HepG2 (cell line): ENCODE results near the gene PEPD. TPM values are rescaled to one million over a fixed set of nuclear protein-coding genes. Genes with fewer than 3 reads are reported as not detected.

Experiments used
- ATAC-seq: fragments of 200-7000 bp; cut with Tn5 transposase; 3 replicates; pipeline ENCODE4 v1.9.1; 2020; ENCODE audit warnings: mild to moderate bottlenecking, moderate library complexity
- BruUV-seq: library from RNA; stranded (reverse); fragments of 400-500 nt; replicated peaks from 2 replicates; lab custom pipeline; 2021; lab: Mats Ljungman, UMichigan
- CTCF ChIA-PET: fragments of 300-600 bp; formaldehyde crosslinking; extraction: SDS; loops from one replicate; lab custom pipeline; 2021; ENCODE audit warnings: low total read pairs, inconsistent platforms, low intra/inter-chr PET ratio; lab: Yijun Ruan, JAX
- POLR2A ChIA-PET: fragments of 350-600 bp; sonication (Branson Sonifier 250); formaldehyde crosslinking; loops from one replicate; lab custom pipeline; 2020; ENCODE audit warnings: antibody characterized with exemption, inconsistent platforms; lab: Yijun Ruan, JAX
- DNase-seq: peaks from one replicate; pipeline ENCODE4 v3.0.0-alpha.2; 2015; ENCODE audit warnings: low spot score
- FAIRE-seq: peaks from 3 replicates; lab custom pipeline; 2011; peaks lifted over from hg19 to GRCh38; lab: Jason Lieb, UNC
- H2AFZ ChIP-seq: one replicate; pipeline ENCODE4 v1.6.1; 2011; ENCODE audit warnings: low read length, inconsistent platforms
- H3K27ac ChIP-seq: fragments of 300-600 bp; 3 replicates; pipeline ENCODE4 v1.8.0; 2011; ENCODE audit warnings: mixed run types, mild to moderate bottlenecking, mixed read lengths, low read length, inconsistent platforms; ENCODE audit not compliant: insufficient read depth; ENCODE audit errors: extremely low read length
- H3K27me3 ChIP-seq, 2 experiments: fragments of 200-600 bp in 1 of 2; 2 replicates in 1 of 2; 3 replicates in 1 of 2; pipeline versions ENCODE4 v1.6.0 to v1.8.0; 2011; ENCODE audit warnings: low read length in 2 of 2, mild to moderate bottlenecking in 2 of 2, moderate library complexity in 2 of 2, inconsistent platforms in 1 of 2; ENCODE audit not compliant: insufficient read depth in 2 of 2, control insufficient read depth in 1 of 2
- H3K36me3 ChIP-seq, 2 experiments: fragments of 200-600 bp in 1 of 2; replicated peaks in 1 of 2; 2 replicates in 1 of 2; 3 replicates in 1 of 2; pipeline versions ENCODE4 v1.5.1 to v1.8.0; 2011; ENCODE audit warnings: low read length in 2 of 2, inconsistent platforms in 1 of 2; ENCODE audit not compliant: insufficient read depth in 2 of 2, control insufficient read depth in 1 of 2
- H3K4me1 ChIP-seq: 2 replicates; pipeline ENCODE4 v1.5.1; 2012; ENCODE audit warnings: low read length, inconsistent platforms; ENCODE audit not compliant: insufficient read depth
- H3K4me2 ChIP-seq: 2 replicates; pipeline ENCODE4 v1.6.0; 2011; ENCODE audit warnings: low read depth, low read length, inconsistent platforms
- H3K4me3 ChIP-seq, 3 experiments: fragments of 200-600 bp in 1 of 3; sonication (generic), shearing (Covaris generic) in 1 of 3; replicated peaks in 1 of 3; 2 replicates each; pipeline ENCODE4 v1.5.1; 2011 to 2016; ENCODE audit warnings: low read length in 3 of 3, inconsistent platforms in 2 of 3, low read depth in 2 of 3, mild to moderate bottlenecking in 2 of 3, control low read depth in 1 of 3, mixed read lengths in 1 of 3; ENCODE audit not compliant: insufficient read depth in 1 of 3
- H3K79me2 ChIP-seq: one replicate; pipeline ENCODE4 v1.6.1; 2011; ENCODE audit warnings: low read length, inconsistent platforms; ENCODE audit not compliant: insufficient read depth
- H3K9ac ChIP-seq: 2 replicates; pipeline ENCODE4 v1.6.0; 2011; ENCODE audit warnings: mild to moderate bottlenecking, low read depth, low read length, inconsistent platforms; ENCODE audit not compliant: insufficient read depth
- H3K9me3 ChIP-seq: 2 replicates; pipeline ENCODE4 v1.5.1; 2012; ENCODE audit warnings: mild to moderate bottlenecking, low read length
- H4K20me1 ChIP-seq: 2 replicates; pipeline ENCODE4 v1.6.0; 2011; ENCODE audit warnings: inconsistent platforms, mild to moderate bottlenecking, low read length, moderate library complexity; ENCODE audit not compliant: insufficient read depth
- CTCF ChIP-seq: sonication (generic); formaldehyde crosslinking; IDR thresholded peaks from 2 replicates; pipeline ENCODE4 v1.5.0; 2020; ENCODE audit warnings: mild to moderate bottlenecking, missing genetic modification reagents, moderate library complexity
- HIVEP1 ChIP-seq: sonication (generic); formaldehyde crosslinking; IDR thresholded peaks from 2 replicates; pipeline ENCODE4 v1.4.0; 2020; ENCODE audit warnings: mild to moderate bottlenecking, missing genetic modification reagents
- KAT7 ChIP-seq: IDR thresholded peaks from 2 replicates; pipeline ENCODE4 v1.6.1; 2018; ENCODE audit warnings: borderline replicate concordance, missing compliant biosample characterization
- MAFF ChIP-seq: IDR thresholded peaks from 2 replicates; pipeline ENCODE4 v1.6.1; 2011; ENCODE audit warnings: low read depth, low read length, improper control_type of control experiment
- MAFK ChIP-seq, 2 experiments: IDR thresholded peaks in 1 of 2; conservative IDR thresholded peaks in 1 of 2; 2 replicates each; pipeline ENCODE4 v1.6.1; 2011; ENCODE audit warnings: improper control_type of control experiment in 2 of 2, low read length in 2 of 2
- ZBTB1 ChIP-seq: sonication (generic); formaldehyde crosslinking; IDR thresholded peaks from 2 replicates; pipeline ENCODE4 v1.4.0; 2020; ENCODE audit warnings: missing genetic modification reagents, borderline replicate concordance
- ZBTB20 ChIP-seq: sonication (generic); formaldehyde crosslinking; IDR thresholded peaks from 2 replicates; pipeline ENCODE4 v1.8.1; 2023; ENCODE audit warnings: missing genetic modification reagents, low read depth, mild to moderate bottlenecking, borderline replicate concordance
- ZBTB21 ChIP-seq: sonication (generic); formaldehyde crosslinking; IDR thresholded peaks from 2 replicates; pipeline ENCODE4 v1.4.0; 2020; ENCODE audit warnings: missing genetic modification reagents
- ZBTB38 ChIP-seq: sonication (generic); formaldehyde crosslinking; IDR thresholded peaks from 2 replicates; pipeline ENCODE4 v1.5.1; 2020; ENCODE audit warnings: mild to moderate bottlenecking, missing genetic modification reagents
- ZNF546 ChIP-seq: sonication (generic); formaldehyde crosslinking; conservative IDR thresholded peaks from 2 replicates; pipeline ENCODE4 v1.8.1; 2023; ENCODE audit warnings: mild to moderate bottlenecking, missing genetic modification reagents
- ZNF672 ChIP-seq: sonication (generic); formaldehyde crosslinking; IDR thresholded peaks from 2 replicates; pipeline ENCODE4 v1.8.1; 2022; ENCODE audit warnings: missing genetic modification reagents
- WGBS: methylation state at CpG from one replicate; pipeline ENCODE4 v1.1.6; 2017; ENCODE audit warnings: low lambda C conversion rate; 5-methylcytosine and 5-hydroxymethylcytosine counted together
- in situ Hi-C: cut with HindIII; loops from 2 replicates; pipeline ENCODE4 v1.10.0; 2017; ENCODE audit warnings: low pct_unique_long_range_greater_than_20kb; ENCODE audit not compliant: extremely low pct_ligation_motif_present
- intact Hi-C: fragments of 100-400 bp; cut with micrococcal nuclease; formaldehyde crosslinking; loops from one replicate; pipeline ENCODE4 v1.10.0; 2022; ENCODE audit not compliant: unreplicated experiment
- polyA plus RNA-seq, 8 experiments: library from polyadenylated mRNA; depleted of rRNA in 3 of 8; stranded (reverse) in 7 of 8; unstranded in 1 of 8; fragments of >200 nt; fragmentation: Illumina TruSeq in 4 of 8; extraction: Trizol in 4 of 8; gene quantifications; 2 replicates each; pipeline versions ENCODE4 v1.2.1 to v1.2.3, GENCODE V29; 2011 to 2016; ENCODE audit warnings: low read depth in 4 of 8, missing spikeins in 1 of 8, mixed read lengths in 1 of 8; ENCODE audit not compliant: insufficient read depth in 1 of 8
- total RNA-seq, 5 experiments: library from RNA; depleted of rRNA; stranded (reverse); fragments of >200 nt; fragmentation: Illumina TruSeq; extraction: Trizol; gene quantifications; 2 replicates each; pipeline ENCODE4 v1.2.3, GENCODE V29; 2016; ENCODE audit warnings: low read depth in 1 of 5

PEPD gene
- total and polyA plus RNA-seq, 2 of the 13 experiments (the other 11 are each of a cell fraction or from before 2014, with no cell fraction given): 60.7 to 75.1 TPM

GRCh38 chr19:33379151-33379829 lies 142.3 kb downstream of the PEPD start:
- in situ Hi-C loops: no loop called here
- no TSS peak for BruUV-seq
- peaks cover 50% of the 10 kb centered on the region for H4K20me1 ChIP-seq

More at GRCh38 chr19:33379151-33379829, 142.3 kb downstream of the PEPD start:
- Histone ChIP-seq H2AFZ (no peak overlapping the region), H3K27ac (no peak overlapping the region), H3K9me3 (no peaks in the 10 kb centered on the region), H3K4me1 (peaks cover 86% of the 10 kb centered on the region), H3K4me2 (no peak overlapping the region), H3K79me2 (peaks cover 99% of the 10 kb centered on the region), H3K9ac (no peak overlapping the region), H3K4me3 (no peak overlapping the region), H3K27me3 (peaks cover 0 to 2% of the 10 kb centered on the region in 2 experiments; a peak in 2 of 5 replicates), H3K36me3 (peaks cover 7 to 43% of the 10 kb centered on the region in 2 experiments)
- ChIA-PET CTCF (no interaction called here), POLR2A (no interaction called here)
- FAIRE-seq (no peak), DNase-seq (no peak), ATAC-seq (no peak)
- 95% methylated on average over 16 of the region's 16 CpGs for WGBS
- no peak for TF ChIP-seq HIVEP1 (CRISPR knock-in tag)
- TF ChIP-seq CTCF (CRISPR knock-in tag): peak; percentile 38
- TF ChIP-seq MAFK (conservative IDR thresholded peaks at IDR 0.05 in 1 of 2, IDR thresholded peaks at IDR 0.05 in 1 of 2; ENCODE audit: low read length in 2 of 2): peak in 1 of 2 experiments; percentile 42; a peak in 1 of 4 replicates
- peak; percentile 34; the same call in 1 of the 2 replicates for TF ChIP-seq MAFF
- TF ChIP-seq KAT7 (CRISPR knock-in tag): no peak
- no peak for TF ChIP-seq ZBTB1 (CRISPR knock-in tag)
- no peak for TF ChIP-seq ZBTB21 (CRISPR knock-in tag)
- no peak for TF ChIP-seq ZNF672 (CRISPR knock-in tag)
- TF ChIP-seq ZNF546 (CRISPR knock-in tag): no peak
- peak; percentile 88 for TF ChIP-seq ZBTB38 (CRISPR knock-in tag)
- no peak for TF ChIP-seq ZBTB20 (CRISPR knock-in tag)
- intact Hi-C loops: no loop called here
